Right ventricle myocardium superior (tissue), 1 donor: ENCODE measurements around the gene TTC7B. TPM values are rescaled to one million over a fixed set of nuclear protein-coding genes. Genes with fewer than 3 reads are reported as not detected.
"Not testable (repeated sequence)": the region's sequence is repeated elsewhere in the genome, so short reads cannot be mapped to it uniquely, and the experiment has no call there.

Source experiments
- ATAC-seq: fragments of 200-7000 bp; cut with Tn5 transposase; one replicate; pipeline ENCODE4 v1.9.1; 2020; ENCODE audit warnings: mild to moderate bottlenecking; ENCODE audit not compliant: poor library complexity
- DNase-seq: peaks from one replicate; pipeline ENCODE4 v3.0.0-alpha.2; 2020
- intact Hi-C: fragments of 100-400 bp; cut with DNase I; formaldehyde crosslinking; loops from one replicate; pipeline ENCODE4 v1.11.2; 2022
- long read RNA-seq: library from polyadenylated mRNA; unstranded; transcript quantifications from one replicate; pipeline ENCODE4 v2.0.0, GENCODE V29; 2021
- total RNA-seq: library from RNA; stranded (reverse); fragmentation: NEBNext Ultra II Directional; extraction: Animal tissue kit (Norgen Biotek cat#: 25700); gene quantifications from one replicate; pipeline ENCODE4 v1.2.1, GENCODE V29; 2021
- donor health status: DM: no; HTN: yes; CAD: no; lungs with severe emphysema.

TTC7B gene
- 60.3 TPM for total RNA-seq
- long read RNA-seq, full-length matches to known transcripts, result 3 of 56 reads
- long read RNA-seq, partial matches to known transcripts, result 22 of 56 reads
- long read RNA-seq, other reads (novel, unspliced or antisense), result 31 of 56 reads

- peak; percentile 88 for ATAC-seq
- intact Hi-C loops, result loop anchor here (10.0 kb wide), 1 partner anchor 421 kb away; the partner anchor contains the start of gene CALM1
- DNase-seq, result peak; percentile 70
Observed at GRCh38 chr14:90815822-90816662, at the start of gene TTC7B. TTC7B (minus strand) TSS chr14:90816430; CDS start chr14:90816295, 135 bp downstream.

GRCh38 chr14:90864741-90865140, 48.5 kb upstream of the TTC7B start:
- DNase-seq, result no peak
- intact Hi-C loops, result no loop called here
- ATAC-seq, result no peak

GRCh38 chr14:90858511-90858910, 42.3 kb upstream of the TTC7B start:
- no peak for ATAC-seq
- intact Hi-C loops, result no loop called here
- no peak for DNase-seq

- ATAC-seq (no peak), DNase-seq (no peak)
- intact Hi-C loops, result no loop called here
Observed at GRCh38 chr14:90857866-90858265, 41.6 kb upstream of the TTC7B start.

- intact Hi-C loops, ATAC-seq, DNase-seq: not testable (repeated sequence)
Observed at GRCh38 chr14:90856115-90856514, 39.9 kb upstream of the TTC7B start.

GRCh38 chr14:90853116-90853515, 36.9 kb upstream of the TTC7B start:
- no peak for ATAC-seq
- intact Hi-C loops, result no loop called here
- DNase-seq, result no peak

GRCh38 chr14:90851327-90852036, 35.3 kb upstream of the TTC7B start:
- ATAC-seq, result no peak
- intact Hi-C loops, result no loop called here
- no peak for DNase-seq

GRCh38 chr14:90850487-90850886, 34.3 kb upstream of the TTC7B start:
- ATAC-seq (no peak), DNase-seq (no peak)
- intact Hi-C loops, result no loop called here

GRCh38 chr14:90849787-90850444, 33.7 kb upstream of the TTC7B start:
- ATAC-seq (no peak), DNase-seq (no peak)
- intact Hi-C loops, result no loop called here

- intact Hi-C loops, result no loop called here
- DNase-seq (no peak), ATAC-seq (no peak)
Observed at GRCh38 chr14:90848944-90849731, 32.9 kb upstream of the TTC7B start.

GRCh38 chr14:90846511-90846910, 30.3 kb upstream of the TTC7B start:
- ATAC-seq (no peak), DNase-seq (no peak)
- intact Hi-C loops, result no loop called here

- DNase-seq, result no peak
- intact Hi-C loops, result no loop called here
- no peak for ATAC-seq
Observed at GRCh38 chr14:90844321-90844720, 28.1 kb upstream of the TTC7B start.

- no peak for DNase-seq
- intact Hi-C loops, result no loop called here
Observed at GRCh38 chr14:90842726-90843125, 26.5 kb upstream of the TTC7B start.

GRCh38 chr14:90840667-90841066, 24.4 kb upstream of the TTC7B start:
- DNase-seq, ATAC-seq, intact Hi-C loops: not testable (repeated sequence)

More at GRCh38 chr14:90842726-90843125, 26.5 kb upstream of the TTC7B start:
- no peak for ATAC-seq

- intact Hi-C loops, result no loop called here
- DNase-seq (no peak), ATAC-seq (no peak)
Observed at GRCh38 chr14:90839889-90840266, 23.6 kb upstream of the TTC7B start.

- DNase-seq (peak; percentile 79), ATAC-seq (peak; percentile 94)
- intact Hi-C loops, result no loop called here
Observed at GRCh38 chr14:90839024-90839888, 23.0 kb upstream of the TTC7B start.

GRCh38 chr14:90838531-90838930, 22.3 kb upstream of the TTC7B start:
- DNase-seq, intact Hi-C loops, ATAC-seq: not testable (repeated sequence)
